ENCODE data around the gene MFAP3L. TPM values are rescaled to one million over a fixed set of nuclear protein-coding genes. Genes with fewer than 3 reads are reported as not detected.
"Not testable (repeated sequence)": the region's sequence is repeated elsewhere in the genome, so short reads cannot be mapped to it uniquely, and the experiment has no call there.

The MFAP3L gene
- total RNA-seq, 4 donors from 2014 or later, result 5.5 to 9.3 (median 8.3) TPM

DNA sequence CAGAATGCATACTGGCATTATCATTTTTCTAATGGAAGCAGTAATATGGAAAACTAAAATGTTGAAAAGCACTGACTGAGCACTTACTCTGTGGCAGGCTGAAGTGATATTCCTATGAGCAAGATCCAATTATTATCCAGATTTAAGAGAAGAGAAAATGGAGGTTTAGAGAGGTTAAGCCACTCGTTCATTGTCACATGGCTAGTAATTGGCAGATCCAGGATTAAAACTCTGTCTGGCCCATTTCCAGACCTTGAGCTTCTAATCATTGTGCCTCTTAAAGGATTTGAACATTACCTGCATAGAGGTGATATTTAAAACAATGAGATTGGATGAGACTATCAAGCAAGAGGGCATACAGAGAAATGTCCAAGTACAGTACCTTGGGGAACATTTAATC, 80.6 kb downstream of the MFAP3L start:
- Histone ChIP-seq H3K27me3 (peaks cover 5% of the 10 kb centered on the region), H3K36me3 (no peaks in the 10 kb centered on the region), H3K4me3 (no peak overlapping the region), H3K4me1 (no peaks in the 10 kb centered on the region), H3K9me3 (no peaks in the 10 kb centered on the region), H3K27ac (no peak overlapping the region)
- WGBS, 2 donors (ENCODE audit: low coverage in 1 of 2), result 58 to 63% methylated on average over 1 of the region's 1 CpG
- TF ChIP-seq, protein P1, sequence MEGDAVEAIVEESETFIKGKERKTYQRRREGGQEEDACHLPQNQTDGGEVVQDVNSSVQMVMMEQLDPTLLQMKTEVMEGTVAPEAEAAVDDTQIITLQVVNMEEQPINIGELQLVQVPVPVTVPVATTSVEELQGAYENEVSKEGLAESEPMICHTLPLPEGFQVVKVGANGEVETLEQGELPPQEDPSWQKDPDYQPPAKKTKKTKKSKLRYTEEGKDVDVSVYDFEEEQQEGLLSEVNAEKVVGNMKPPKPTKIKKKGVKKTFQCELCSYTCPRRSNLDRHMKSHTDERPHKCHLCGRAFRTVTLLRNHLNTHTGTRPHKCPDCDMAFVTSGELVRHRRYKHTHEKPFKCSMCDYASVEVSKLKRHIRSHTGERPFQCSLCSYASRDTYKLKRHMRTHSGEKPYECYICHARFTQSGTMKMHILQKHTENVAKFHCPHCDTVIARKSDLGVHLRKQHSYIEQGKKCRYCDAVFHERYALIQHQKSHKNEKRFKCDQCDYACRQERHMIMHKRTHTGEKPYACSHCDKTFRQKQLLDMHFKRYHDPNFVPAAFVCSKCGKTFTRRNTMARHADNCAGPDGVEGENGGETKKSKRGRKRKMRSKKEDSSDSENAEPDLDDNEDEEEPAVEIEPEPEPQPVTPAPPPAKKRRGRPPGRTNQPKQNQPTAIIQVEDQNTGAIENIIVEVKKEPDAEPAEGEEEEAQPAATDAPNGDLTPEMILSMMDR (IDR thresholded peaks at IDR 0.05), result no peak
- TF ChIP-seq EP300 (IDR thresholded peaks at IDR 0.05) (no peak), POLR2AphosphoS5 (IDR thresholded peaks at IDR 0.05) (no peak), POLR2A (IDR thresholded peaks at IDR 0.05) (no peak)
- ATAC-seq, result no peak

DNA sequence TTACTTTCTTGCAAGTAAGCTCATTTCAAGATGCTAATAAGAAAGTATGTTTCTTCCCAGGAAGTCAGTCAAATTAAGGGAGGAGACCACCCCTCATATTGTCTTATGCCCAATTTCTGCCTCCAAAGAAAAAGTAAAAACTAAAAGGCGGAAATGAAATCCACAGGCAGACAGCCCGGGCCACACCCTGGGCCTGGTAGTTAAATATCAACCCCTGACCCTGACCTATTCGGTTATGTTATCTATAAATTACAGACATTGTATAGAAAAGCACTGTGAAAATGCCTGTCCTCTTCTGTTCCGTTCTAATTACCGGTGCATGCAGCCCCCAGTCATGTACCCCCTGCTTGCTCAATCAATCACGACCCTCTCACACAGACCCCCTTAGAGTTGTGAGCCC, 82.6 kb downstream of the MFAP3L start:
- not testable (repeated sequence) for H3K9me3 ChIP-seq, H3K27ac ChIP-seq, ATAC-seq, H3K36me3 ChIP-seq, H3K4me1 ChIP-seq, H3K4me3 ChIP-seq, H3K27me3 ChIP-seq
- 70 to 76% methylated on average over 5 to 6 of the region's 6 CpGs for WGBS, 2 donors (ENCODE audit: low coverage in 1 of 2)

DNA sequence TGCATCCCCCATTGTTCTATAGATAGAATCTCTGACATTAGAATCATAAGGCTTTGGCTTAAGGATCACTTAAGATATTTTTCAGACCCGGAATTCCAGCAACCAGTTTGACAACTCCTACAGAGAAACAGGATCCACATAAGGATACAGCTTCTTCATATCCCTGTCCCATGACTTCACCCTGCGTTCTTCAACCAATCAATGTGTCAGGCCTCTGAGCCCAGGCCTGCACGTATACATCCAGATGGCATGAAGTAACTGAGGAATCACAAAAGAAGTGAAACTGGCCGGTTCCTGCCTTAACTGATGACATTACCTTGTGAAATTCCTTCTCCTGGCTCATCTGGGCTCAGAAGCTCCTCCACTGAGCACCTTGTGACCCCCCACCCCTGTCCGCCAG, 85.1 kb downstream of the MFAP3L start:
- Histone ChIP-seq H3K9me3 (no peaks in the 10 kb centered on the region), H3K36me3 (no peaks in the 10 kb centered on the region), H3K4me1 (no peaks in the 10 kb centered on the region), H3K4me3 (no peak overlapping the region), H3K27me3 (no peaks in the 10 kb centered on the region), H3K27ac (no peak overlapping the region)
- WGBS, 2 donors (ENCODE audit: low coverage in 1 of 2), result 65 to 92% methylated on average over 2 to 5 of the region's 5 CpGs
- ATAC-seq, result no peak
- TF ChIP-seq EP300 (IDR thresholded peaks at IDR 0.05), result no peak
- TF ChIP-seq POLR2A (IDR thresholded peaks at IDR 0.05), result no peak
- TF ChIP-seq POLR2AphosphoS5 (IDR thresholded peaks at IDR 0.05), result no peak
- TF ChIP-seq, protein P1 (IDR thresholded peaks at IDR 0.05), result no peak

DNA sequence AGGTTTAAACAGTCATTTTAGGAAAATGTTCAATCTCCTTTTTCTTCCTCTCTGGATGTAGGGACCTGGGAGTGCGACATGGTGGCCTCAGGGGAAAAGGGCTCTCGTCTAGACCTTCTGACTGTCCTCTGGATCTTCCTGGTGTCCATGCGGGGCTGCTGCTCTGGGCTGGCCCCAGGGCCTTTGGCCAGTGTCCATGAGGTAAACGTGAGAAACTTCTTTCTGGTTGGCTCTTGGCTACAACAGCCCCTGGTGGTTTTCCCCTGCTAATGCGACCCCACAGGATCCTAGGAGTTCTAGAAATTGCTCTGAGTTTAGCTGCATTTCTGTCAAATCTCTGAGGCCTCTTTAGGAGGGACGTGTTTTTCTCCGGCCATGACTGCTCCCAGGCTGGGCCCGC, 85.7 kb downstream of the MFAP3L start:
- Histone ChIP-seq H3K4me3 (no peak overlapping the region), H3K27me3 (no peaks in the 10 kb centered on the region), H3K27ac (no peak overlapping the region), H3K4me1 (no peaks in the 10 kb centered on the region), H3K9me3 (no peaks in the 10 kb centered on the region), H3K36me3 (no peaks in the 10 kb centered on the region)
- 68 to 73% methylated on average over 5 to 8 of the region's 8 CpGs for WGBS, 2 donors (ENCODE audit: low coverage in 1 of 2)
- no peak for TF ChIP-seq EP300 (IDR thresholded peaks at IDR 0.05)
- TF ChIP-seq POLR2A (IDR thresholded peaks at IDR 0.05), result no peak
- no peak for TF ChIP-seq POLR2AphosphoS5 (IDR thresholded peaks at IDR 0.05)
- TF ChIP-seq, protein P1 (IDR thresholded peaks at IDR 0.05), result no peak
- no peak for ATAC-seq

Other genes with a start within 250 kb of the MFAP3L start
- 1 to 10 TPM; 1.5 to 8.7 (median 5.2) TPM for gene AADAT, start 63.6 kb upstream of the MFAP3L start, total RNA-seq